ENCODE data around the gene HOXB1. TPM values are rescaled to one million over a fixed set of nuclear protein-coding genes. Genes with fewer than 3 reads are reported as not detected.

Gene HOXB1
- total RNA-seq, 2 experiments from 2014 or later: not detected

DNA sequence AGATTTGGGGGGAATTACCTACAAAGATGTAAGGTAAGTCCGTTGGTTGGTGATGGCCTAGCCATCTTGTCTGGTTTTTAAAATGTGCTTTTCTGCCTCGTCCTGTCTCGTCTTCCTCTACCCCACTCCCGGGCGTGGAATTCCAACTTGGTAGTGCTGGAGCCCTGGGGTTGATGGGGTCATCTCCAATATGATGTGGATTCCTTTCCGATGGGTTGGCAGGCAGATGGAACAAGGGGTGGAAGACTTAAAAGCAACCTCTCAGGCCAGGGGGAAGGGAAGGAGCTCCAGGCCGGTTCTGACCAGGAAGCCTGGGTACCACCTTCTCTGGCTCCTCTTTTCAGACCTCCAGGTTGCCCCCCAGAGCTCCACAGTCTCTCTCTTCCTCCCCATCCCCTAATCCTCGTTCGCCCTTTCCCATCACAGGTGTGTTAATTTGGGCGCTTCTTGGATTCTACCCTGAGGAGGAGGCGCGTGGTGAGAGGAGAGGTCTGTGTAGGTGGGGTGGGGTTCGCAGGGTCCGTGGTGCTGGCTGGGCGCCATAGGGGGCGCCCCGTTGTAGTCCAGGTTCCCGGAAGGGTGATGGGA lies 19.2 kb upstream of the HOXB1 start:
- DNase-seq: no peak
- CTCF ChIA-PET: interaction anchor here (1.1 kb wide), 1 partner anchor 58 kb away, joined by 4 read pairs; no protein-coding TSS in a partner anchor
- intact Hi-C loops (cut with micrococcal nuclease): loop anchor here (2.0 kb wide), 1 partner anchor 39 kb away; no protein-coding TSS in a partner anchor

DNA sequence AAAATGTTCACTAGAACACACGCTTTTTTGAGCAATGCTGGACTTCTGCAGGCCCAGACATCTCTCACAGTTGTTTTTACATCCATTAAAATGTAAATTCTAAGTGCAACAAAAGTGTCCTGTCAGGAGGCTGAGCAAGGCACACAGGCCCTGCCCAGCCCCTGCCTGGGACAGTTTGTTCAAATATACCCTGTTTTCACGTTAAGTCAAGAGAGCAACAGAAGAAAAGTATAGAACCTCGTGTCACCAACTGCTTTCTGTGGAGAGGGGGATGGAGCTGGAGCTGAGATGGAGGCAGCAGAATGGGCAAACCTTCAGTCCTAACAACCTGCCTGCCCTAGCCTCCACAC lies 18.4 kb upstream of the HOXB1 start:
- Mint-ChIP-seq H3K27me3 (ENCODE audit: low read depth) (no peaks in the 10 kb centered on the region), H3K9me3 (no peaks in the 10 kb centered on the region), H3K4me3 (no peak overlapping the region), H3K27ac (peak overlapping the region; percentile 55), H3K36me3 (ENCODE audit: low read depth) (no peaks in the 10 kb centered on the region), H3K4me1 (ENCODE audit: low read depth) (peaks cover 36% of the 10 kb centered on the region)
- intact Hi-C loops (cut with micrococcal nuclease): loop anchor here (2.0 kb wide), 1 partner anchor 38 kb away; no protein-coding TSS in a partner anchor
- DNase-seq: no peak
- CTCF ChIA-PET: interaction anchor here (0.7 to 1.1 kb wide), 3 partner anchors 14 to 57 kb away, joined by 3 to 4 read pairs (median 3); no protein-coding TSS in a partner anchor

More for the DNA sequence above, 19.2 kb upstream of the HOXB1 start:
- Mint-ChIP-seq H3K4me3 (no peak overlapping the region), H3K27ac (no peak overlapping the region), H3K9me3 (no peaks in the 10 kb centered on the region), H3K4me1 (ENCODE audit: low read depth) (peaks cover 32% of the 10 kb centered on the region), H3K36me3 (ENCODE audit: low read depth) (no peaks in the 10 kb centered on the region), H3K27me3 (ENCODE audit: low read depth) (no peaks in the 10 kb centered on the region)

DNA sequence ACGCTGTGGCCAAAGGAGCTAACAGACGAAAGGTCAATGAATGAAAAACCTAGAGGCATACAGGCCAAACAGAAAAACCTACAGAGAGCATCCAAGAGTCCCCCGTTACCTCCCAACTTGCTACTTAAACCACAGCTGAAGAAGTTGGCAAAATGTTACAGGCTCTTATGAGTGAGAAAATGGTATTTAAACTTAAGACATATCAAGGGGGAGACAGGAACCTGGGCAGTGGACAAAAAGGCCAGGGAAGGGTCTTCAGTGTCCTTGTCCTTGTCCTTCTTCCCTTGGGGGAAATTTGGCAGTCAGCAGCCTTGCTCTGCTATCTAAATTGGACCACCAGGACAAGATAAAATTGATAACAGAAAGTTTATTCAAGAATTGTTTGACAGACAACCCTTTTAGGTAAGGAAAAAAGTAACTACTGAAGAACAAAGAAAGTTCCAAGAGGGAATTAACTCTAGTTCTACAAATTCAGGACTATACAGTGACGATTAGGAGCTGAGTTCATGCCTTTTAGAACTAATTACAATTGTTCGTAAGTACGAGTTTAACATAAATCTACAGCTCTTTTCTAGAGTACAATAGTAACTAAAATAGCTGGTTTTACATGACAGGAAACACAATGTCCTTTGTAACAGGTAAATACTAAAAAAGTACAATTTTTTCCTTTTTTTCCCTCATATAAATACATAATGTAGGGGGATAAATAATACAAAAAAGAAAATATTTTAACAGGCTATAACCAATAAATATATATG lies 17.9 kb upstream of the HOXB1 start:
- CTCF ChIA-PET: interaction anchor here (0.6 to 1.1 kb wide), 5 partner anchors 15 to 197 kb away, joined by 3 to 4 read pairs (median 3); no protein-coding TSS in a partner anchor
- Mint-ChIP-seq H3K9me3 (no peaks in the 10 kb centered on the region), H3K36me3 (ENCODE audit: low read depth) (peaks cover 2% of the 10 kb centered on the region), H3K27me3 (ENCODE audit: low read depth) (no peaks in the 10 kb centered on the region), H3K27ac (peak overlapping the region; percentile 79), H3K4me1 (ENCODE audit: low read depth) (peaks cover 37% of the 10 kb centered on the region), H3K4me3 (no peak overlapping the region)
- intact Hi-C loops (cut with micrococcal nuclease): loop anchor here (2.0 kb wide), 1 partner anchor 38 kb away; no protein-coding TSS in a partner anchor
- DNase-seq: no peak

DNA sequence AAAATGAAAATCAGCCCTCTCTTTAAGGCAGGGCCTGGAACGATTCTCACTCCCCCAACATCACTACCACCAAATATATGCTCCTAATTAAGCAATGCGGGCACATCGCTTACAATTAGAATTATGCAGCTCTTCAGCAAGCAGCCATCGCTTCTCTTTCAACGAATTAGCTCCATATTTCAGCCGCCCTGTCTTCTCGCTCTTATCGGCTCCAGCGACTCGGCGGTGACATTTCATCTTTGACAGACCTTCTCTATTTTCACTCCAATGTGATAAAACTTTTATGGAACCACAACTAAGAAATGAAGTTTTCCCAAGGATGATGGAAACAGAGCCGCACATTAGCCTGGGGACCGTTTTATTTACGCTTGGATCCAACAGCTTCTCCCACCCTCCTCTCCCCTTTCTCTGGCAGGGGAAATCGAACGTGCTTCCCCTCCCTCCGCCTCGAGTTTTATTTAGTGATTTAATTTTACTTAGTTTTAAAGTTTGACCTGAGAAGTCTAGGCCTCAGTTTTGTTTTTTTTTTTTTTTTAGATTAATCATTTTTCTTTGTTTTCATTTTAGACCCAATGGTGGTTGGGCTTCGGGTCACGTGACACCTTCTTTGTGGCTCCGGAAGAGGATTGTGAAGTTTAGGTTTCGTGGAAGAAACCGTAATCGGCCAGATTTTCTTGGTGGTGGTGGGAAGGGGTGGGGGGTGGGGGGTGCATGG lies 17.2 kb upstream of the HOXB1 start:
- intact Hi-C loops (cut with micrococcal nuclease): loop anchor here (2.0 kb wide), 1 partner anchor 37 kb away; no protein-coding TSS in a partner anchor
- CTCF ChIA-PET: interaction anchor here (0.7 to 1.3 kb wide), 6 partner anchors 9 to 449 kb away, joined by 3 to 6 read pairs (median 4); no protein-coding TSS in a partner anchor
- Mint-ChIP-seq H3K27me3 (ENCODE audit: low read depth) (peaks cover under 1% of the 10 kb centered on the region), H3K36me3 (ENCODE audit: low read depth) (peaks cover 3% of the 10 kb centered on the region), H3K4me1 (ENCODE audit: low read depth) (peaks cover 37% of the 10 kb centered on the region), H3K4me3 (peak overlapping the region; percentile 55), H3K27ac (peak overlapping the region; percentile 79), H3K9me3 (no peaks in the 10 kb centered on the region)
- DNase-seq: peak; percentile 72

DNA sequence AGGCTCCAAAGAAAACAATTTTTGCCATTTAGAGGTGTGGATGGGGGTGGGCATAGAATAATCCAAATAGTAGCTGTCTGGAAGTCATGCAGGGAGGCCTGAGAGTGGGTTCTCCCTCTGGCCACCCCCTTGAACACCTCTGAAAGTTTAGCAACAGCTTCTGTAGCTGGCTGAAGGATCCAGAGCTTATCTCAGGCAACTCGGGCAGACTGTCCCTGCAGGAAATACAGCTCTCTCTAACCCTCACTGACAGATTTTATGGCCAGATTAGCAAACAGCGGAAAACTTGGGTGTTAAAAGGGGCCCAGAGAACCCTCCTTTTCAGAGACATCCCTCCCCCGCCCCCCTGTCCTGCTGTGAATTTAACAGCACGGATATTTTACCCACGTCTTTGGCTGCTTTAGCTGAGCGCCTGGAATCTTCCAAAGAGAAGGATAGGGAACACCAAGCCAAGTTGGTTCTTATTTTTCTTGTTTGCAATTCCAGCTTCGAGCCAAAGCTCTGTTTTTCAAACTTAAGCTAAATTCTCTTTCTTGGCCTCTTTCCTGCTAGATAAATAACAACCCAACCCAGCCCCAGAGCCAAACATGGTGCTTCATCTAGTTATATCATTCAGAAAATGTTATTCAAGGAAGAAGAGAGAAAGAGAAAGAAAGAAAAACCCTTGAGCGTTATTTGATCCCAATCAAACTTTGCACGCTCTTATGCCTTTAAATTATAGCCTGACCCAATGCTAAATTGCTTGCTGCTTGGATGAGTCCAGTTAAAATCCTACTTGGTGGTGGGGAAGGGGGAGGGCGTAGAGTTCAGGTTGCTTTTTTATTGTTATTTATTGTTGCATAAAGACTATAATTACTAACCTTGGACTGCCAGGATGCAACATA lies 16.4 kb upstream of the HOXB1 start:
- CTCF ChIA-PET: interaction anchor here (0.6 to 1.3 kb wide), 7 partner anchors 9 to 448 kb away, joined by 3 to 7 read pairs (median 4); partner anchors contain the start of gene HOXB5
- H3K27me3 Mint-ChIP-seq (ENCODE audit: low read depth): peaks cover 6% of the 10 kb centered on the region
- H3K9me3 Mint-ChIP-seq: no peaks in the 10 kb centered on the region
- peaks cover 9% of the 10 kb centered on the region for H3K36me3 Mint-ChIP-seq (ENCODE audit: low read depth)
- H3K4me1 Mint-ChIP-seq (ENCODE audit: low read depth): peaks cover 39% of the 10 kb centered on the region
- H3K4me3 Mint-ChIP-seq: peak overlapping the region; percentile 55
- peak overlapping the region; percentile 79 for H3K27ac Mint-ChIP-seq
- DNase-seq: peak; percentile 28
- intact Hi-C loops (cut with micrococcal nuclease): no loop called here

DNA sequence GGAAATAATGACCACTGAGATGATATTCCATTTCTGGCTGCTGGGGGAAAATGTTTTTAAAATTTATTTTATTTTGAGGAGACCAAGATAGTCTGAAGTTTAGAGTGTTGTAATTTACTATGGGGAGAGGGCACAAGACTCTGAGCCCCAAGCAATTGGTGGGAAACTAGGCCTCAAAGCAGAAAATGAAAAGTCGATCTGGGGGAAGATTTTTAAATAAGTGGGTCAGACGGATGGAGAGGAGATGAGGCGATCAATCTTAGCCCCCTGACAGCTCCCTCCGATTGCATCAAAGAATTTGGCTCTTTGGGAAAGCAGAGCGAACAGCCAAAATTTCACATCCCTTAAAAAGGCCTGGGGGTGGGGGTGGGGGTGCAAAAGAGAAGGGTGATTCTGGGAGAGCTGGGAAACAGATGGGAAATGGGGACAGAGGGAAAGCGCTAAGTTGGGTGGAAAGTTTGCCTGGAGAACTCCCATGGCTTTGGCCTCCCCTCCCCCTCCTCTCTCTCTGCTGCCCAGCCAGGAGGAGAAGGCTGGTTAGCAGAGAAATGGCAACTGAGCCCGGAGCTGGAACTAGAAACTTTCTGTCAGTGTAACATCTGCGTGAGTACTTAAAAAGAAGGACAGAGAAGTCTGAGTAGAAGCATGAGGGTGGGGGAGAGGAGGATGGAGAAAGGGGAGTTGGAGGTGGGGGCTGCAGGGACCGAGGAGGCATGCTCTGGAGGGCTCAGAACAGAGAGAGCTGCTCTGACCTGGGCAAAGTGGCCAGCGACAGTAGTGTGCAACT lies 15.5 kb upstream of the HOXB1 start:
- CTCF ChIA-PET: interaction anchor here (0.6 to 1.3 kb wide), 5 partner anchors 11 to 447 kb away, joined by 3 to 7 read pairs (median 4); partner anchors contain the start of gene HOXB5
- Mint-ChIP-seq H3K36me3 (ENCODE audit: low read depth) (peaks cover 14% of the 10 kb centered on the region), H3K27ac (peak overlapping the region; percentile 79), H3K27me3 (ENCODE audit: low read depth) (peaks cover 9% of the 10 kb centered on the region), H3K4me3 (peak overlapping the region; percentile 55), H3K9me3 (no peaks in the 10 kb centered on the region), H3K4me1 (ENCODE audit: low read depth) (peaks cover 44% of the 10 kb centered on the region)
- no peak for DNase-seq
- intact Hi-C loops (cut with micrococcal nuclease): no loop called here

DNA sequence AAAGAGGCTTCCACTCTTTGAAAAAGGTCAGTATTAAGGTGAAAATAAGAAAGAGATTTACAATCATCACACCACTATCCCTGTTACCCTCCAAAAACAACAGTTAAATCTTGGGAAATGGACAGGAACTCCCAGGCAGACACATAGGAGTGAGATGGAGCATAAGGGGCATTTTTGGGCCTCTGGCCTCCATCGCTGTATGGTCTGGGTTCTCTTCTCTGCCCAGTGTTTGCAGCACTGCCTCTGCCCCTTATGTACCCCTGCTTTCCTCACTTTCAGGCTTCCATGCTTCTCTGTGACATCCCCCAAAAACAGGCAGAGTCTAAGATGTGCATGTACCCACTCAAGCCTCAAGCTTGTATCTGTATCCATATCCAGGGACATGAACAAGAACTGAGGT lies 14.7 kb upstream of the HOXB1 start:
- intact Hi-C loops (cut with micrococcal nuclease): no loop called here
- Mint-ChIP-seq H3K27ac (peak overlapping the region; percentile 79), H3K36me3 (ENCODE audit: low read depth) (peaks cover 14% of the 10 kb centered on the region), H3K4me1 (ENCODE audit: low read depth) (peaks cover 47% of the 10 kb centered on the region), H3K4me3 (peak overlapping the region; percentile 96), H3K27me3 (ENCODE audit: low read depth) (peaks cover 9% of the 10 kb centered on the region), H3K9me3 (no peaks in the 10 kb centered on the region)
- DNase-seq: no peak
- CTCF ChIA-PET: no interaction called here

DNA sequence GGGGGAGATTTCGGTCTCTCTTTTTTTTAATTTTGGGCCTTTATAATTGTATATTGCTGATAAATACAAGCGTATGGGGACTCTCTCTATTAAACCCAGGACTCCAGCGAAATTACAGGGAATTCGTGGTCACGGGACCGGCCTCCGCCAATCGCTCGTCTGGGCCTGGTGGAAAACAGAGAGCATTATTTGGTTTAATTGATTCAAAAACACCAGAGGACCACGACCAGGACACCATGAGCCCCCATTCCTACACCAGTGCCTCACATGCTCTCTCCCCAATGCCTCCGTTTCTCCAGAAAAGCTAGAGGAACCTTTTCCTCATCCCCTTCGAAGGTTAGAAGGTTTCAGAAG lies 14.2 kb upstream of the HOXB1 start, which contains the start of gene HOXB2:
TSS of gene HOXB2 (minus strand) at position 88 of the 354 bp plus-strand sequence. CDS start 198 bp downstream, outside the sequence.
- Mint-ChIP-seq H3K4me1 (ENCODE audit: low read depth) (peaks cover 52% of the 10 kb centered on the region), H3K27me3 (ENCODE audit: low read depth) (peaks cover 9% of the 10 kb centered on the region), H3K9me3 (no peaks in the 10 kb centered on the region), H3K27ac (peak within 1 kb of the TSS; percentile 96), H3K36me3 (ENCODE audit: low read depth) (peaks cover 14% of the 10 kb centered on the region), H3K4me3 (peak within 1 kb of the TSS; percentile 96)
- intact Hi-C loops (cut with micrococcal nuclease): no loop called here
- no peak for DNase-seq
- CTCF ChIA-PET: no interaction called here

DNA sequence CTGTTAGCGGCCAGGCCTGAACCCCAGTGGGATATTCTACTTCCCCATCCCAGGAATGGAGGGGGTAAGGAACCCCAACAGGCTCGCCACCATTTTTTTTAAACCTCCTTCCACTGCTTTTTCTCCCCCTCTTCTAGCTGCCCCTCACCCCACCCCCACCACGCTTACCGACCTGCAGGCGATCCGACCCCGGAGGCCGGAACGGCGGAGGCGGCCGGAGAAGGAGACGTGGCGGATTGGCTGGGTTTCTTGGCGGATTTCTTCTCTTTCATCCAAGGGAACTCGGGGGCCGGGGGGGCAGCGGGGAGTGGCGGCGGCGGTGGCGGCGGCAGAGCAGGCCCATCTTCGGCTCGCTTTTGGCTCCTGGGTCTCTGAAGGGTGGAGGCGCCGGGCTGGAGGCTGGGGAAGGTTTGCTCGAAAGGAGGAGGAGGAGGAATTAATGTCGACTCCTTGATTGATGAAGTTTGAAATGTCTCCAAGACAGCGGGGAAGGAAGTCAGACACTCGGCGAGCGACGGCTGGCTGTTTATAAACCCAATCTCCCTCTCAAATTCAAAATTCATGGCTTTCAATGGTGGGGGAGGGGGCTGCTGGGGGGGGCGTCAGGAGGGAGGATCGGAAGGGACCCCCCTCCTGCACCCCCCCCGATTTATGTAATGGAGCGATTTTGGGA lies 13.7 kb upstream of the HOXB1 start:
- Mint-ChIP-seq H3K9me3 (no peaks in the 10 kb centered on the region), H3K36me3 (ENCODE audit: low read depth) (peaks cover 14% of the 10 kb centered on the region), H3K27ac (peak overlapping the region; percentile 96), H3K4me3 (peak overlapping the region; percentile 96), H3K27me3 (ENCODE audit: low read depth) (peaks cover 9% of the 10 kb centered on the region), H3K4me1 (ENCODE audit: low read depth) (peaks cover 58% of the 10 kb centered on the region)
- CTCF ChIA-PET: interaction anchor here (1.2 kb wide), 1 partner anchor 36 kb away, joined by 4 read pairs; no protein-coding TSS in a partner anchor
- intact Hi-C loops (cut with micrococcal nuclease): loop anchor here (5.0 kb wide), 1 partner anchor 52 kb away; no protein-coding TSS in a partner anchor
- DNase-seq: peak; percentile 66

DNA sequence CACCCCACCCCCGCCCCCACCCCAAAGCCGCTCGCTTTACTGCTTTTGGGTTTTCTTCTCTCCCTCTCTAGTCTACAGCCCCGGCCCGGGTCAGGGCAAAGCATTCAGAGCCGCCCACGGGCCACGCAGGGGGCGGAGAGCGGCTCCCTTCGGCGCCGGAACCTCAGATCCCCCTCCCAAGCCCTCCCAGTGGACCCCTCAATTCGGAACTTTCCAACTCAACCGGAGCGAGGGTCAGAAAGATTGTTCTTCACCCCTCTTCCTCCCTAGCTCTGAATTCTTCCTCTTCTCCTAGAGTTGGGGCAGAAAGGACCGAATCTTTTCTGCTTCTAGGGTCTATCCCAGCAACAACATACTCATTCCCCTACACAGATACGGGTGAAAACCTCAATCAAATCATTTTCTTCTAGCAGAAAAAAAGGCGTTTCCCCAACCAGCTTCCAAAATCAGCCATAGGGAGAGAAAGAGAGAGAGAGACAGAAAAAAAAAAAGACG lies 13.1 kb upstream of the HOXB1 start:
- Mint-ChIP-seq H3K36me3 (ENCODE audit: low read depth) (peaks cover 14% of the 10 kb centered on the region), H3K27ac (peak overlapping the region; percentile 96), H3K27me3 (ENCODE audit: low read depth) (peaks cover 9% of the 10 kb centered on the region), H3K4me3 (peak overlapping the region; percentile 96), H3K9me3 (no peaks in the 10 kb centered on the region), H3K4me1 (ENCODE audit: low read depth) (peaks cover 59% of the 10 kb centered on the region)
- DNase-seq: peak; percentile 48
- CTCF ChIA-PET: interaction anchor here (1.2 kb wide), 1 partner anchor 36 kb away, joined by 4 read pairs; no protein-coding TSS in a partner anchor
- intact Hi-C loops (cut with micrococcal nuclease): loop anchor here (1.0 to 5.0 kb wide), 2 partner anchors 34 to 52 kb away; partner anchors contain the start of gene HOXB4
